Endodermal cell (in vitro differentiated cells): Measurements from ENCODE around the gene KLHDC3. TPM values are rescaled to one million over a fixed set of nuclear protein-coding genes. Genes with fewer than 3 reads are reported as not detected.

Experiments used
- DNase-seq: peaks from one replicate; pipeline ENCODE4 v3.0.0-alpha.2; 2017
- H3K27ac ChIP-seq: 2 replicates; pipeline ENCODE4 v1.5.1; 2013; ENCODE audit warnings: mild to moderate bottlenecking, low read depth, low read length, moderate library complexity
- H3K27me3 ChIP-seq: 2 replicates; pipeline ENCODE4 v1.6.1; 2013; ENCODE audit warnings: mild to moderate bottlenecking, low read length, moderate library complexity; ENCODE audit not compliant: insufficient read depth, control insufficient read depth, poor library complexity, severe bottlenecking
- H3K36me3 ChIP-seq: 2 replicates; pipeline ENCODE4 v1.7.0; 2013; ENCODE audit warnings: mild to moderate bottlenecking, low read length, moderate library complexity; ENCODE audit not compliant: control insufficient read depth, insufficient read depth
- H3K4me1 ChIP-seq: one replicate; pipeline ENCODE4 v1.7.0; 2013; ENCODE audit warnings: low read length; ENCODE audit not compliant: control insufficient read depth, insufficient read depth
- H3K4me3 ChIP-seq: 2 replicates; pipeline ENCODE4 v1.5.1; 2013; ENCODE audit warnings: mild to moderate bottlenecking, low read length, moderate library complexity
- H3K9ac ChIP-seq: 2 replicates; pipeline ENCODE4 v1.6.1; 2013; ENCODE audit warnings: mild to moderate bottlenecking, low read length, moderate library complexity; ENCODE audit not compliant: poor library complexity, severe bottlenecking; ENCODE audit errors: extremely low read depth
- H3K9me3 ChIP-seq: 2 replicates; pipeline ENCODE4 v1.6.1; 2013; ENCODE audit warnings: mild to moderate bottlenecking, low read length, moderate library complexity; ENCODE audit not compliant: control insufficient read depth
- H3K27ac Mint-ChIP-seq: 2 replicates; pipeline ENCODE4 v1.8.0; 2020; ENCODE audit warnings: mixed read lengths
- H3K27me3 Mint-ChIP-seq: 2 replicates; pipeline ENCODE4 v1.8.0; 2021; ENCODE audit warnings: mild to moderate bottlenecking, mixed read lengths; ENCODE audit not compliant: insufficient read depth
- H3K36me3 Mint-ChIP-seq: 2 replicates; pipeline ENCODE4 v1.8.0; 2020; ENCODE audit warnings: low read depth, mixed read lengths
- H3K4me1 Mint-ChIP-seq: 2 replicates; pipeline ENCODE4 v1.8.0; 2020; ENCODE audit warnings: mixed read lengths
- H3K4me3 Mint-ChIP-seq: 2 replicates; pipeline ENCODE4 v1.8.0; 2020; ENCODE audit warnings: mild to moderate bottlenecking, moderate library complexity, mixed read lengths
- H3K9me3 Mint-ChIP-seq: 2 replicates; pipeline ENCODE4 v1.8.0; 2020; ENCODE audit warnings: mild to moderate bottlenecking, mixed read lengths
- CTCF ChIP-seq: fragments of 200-600 bp; sonication (generic); conservative IDR thresholded peaks from 2 replicates; pipeline ENCODE4 v1.5.0; 2021; ENCODE audit warnings: antibody characterized with exemption, mild to moderate bottlenecking
- WGBS, 2 experiments: methylation state at CpG; one replicate each; pipeline versions ENCODE4 v1.1.5 to v1.1.7; 2013; ENCODE audit warnings: missing lambda C conversion rate in 2 of 2, mixed read lengths in 1 of 2; ENCODE audit not compliant: insufficient coverage in 1 of 2, insufficient read length in 1 of 2; 5-methylcytosine and 5-hydroxymethylcytosine counted together
- total RNA-seq, 2 donors: library from RNA; stranded (reverse); fragmentation: NEBNext Ultra II Directional in 1 of 2; extraction: Animal tissue kit (Norgen Biotek cat#: 25700) in 1 of 2; gene quantifications; 2 replicates in 1 of 2; 3 replicates in 1 of 2; pipeline ENCODE4 v1.2.1, GENCODE V29; 2021

Gene KLHDC3
- total RNA-seq, 2 donors from 2014 or later, result 124 to 135 TPM

- Mint-ChIP-seq H3K36me3 (peaks cover 11% of the 10 kb centered on the region), H3K27ac (no peak overlapping the region), H3K27me3 (no peaks in the 10 kb centered on the region), H3K4me1 (peaks cover 9% of the 10 kb centered on the region), H3K4me3 (no peak overlapping the region), H3K9me3 (no peaks in the 10 kb centered on the region)
- H3K27ac ChIP-seq, result no peak overlapping the region
- peaks cover 4% of the 10 kb centered on the region for H3K36me3 ChIP-seq
- H3K9me3 ChIP-seq, result no peaks in the 10 kb centered on the region
- no peaks in the 10 kb centered on the region for H3K27me3 ChIP-seq
- no peak for TF ChIP-seq CTCF
- no peak for DNase-seq
- H3K9ac ChIP-seq, result no peak overlapping the region
- WGBS, 2 experiments, result 80 to 93% methylated on average over 3 of the region's 3 CpGs
- no peaks in the 10 kb centered on the region for H3K4me1 ChIP-seq
- no peak overlapping the region for H3K4me3 ChIP-seq
These were observed 40.1 kb upstream of the KLHDC3 start for GRCh38 chr6:42973926-42974325.

- no peaks in the 10 kb centered on the region for H3K4me1 ChIP-seq
- peaks cover 11% of the 10 kb centered on the region for H3K36me3 Mint-ChIP-seq
- H3K36me3 ChIP-seq, result peaks cover 4% of the 10 kb centered on the region
- H3K4me3 ChIP-seq, result no peak overlapping the region
- H3K4me3 Mint-ChIP-seq, result no peak overlapping the region
- no peaks in the 10 kb centered on the region for H3K9me3 Mint-ChIP-seq
- no peak overlapping the region for H3K27ac ChIP-seq
- no peak for TF ChIP-seq CTCF
- H3K27me3 Mint-ChIP-seq, result no peaks in the 10 kb centered on the region
- DNase-seq, result no peak
- H3K4me1 Mint-ChIP-seq, result peaks cover 17% of the 10 kb centered on the region
- H3K9ac ChIP-seq, result no peak overlapping the region
- no peaks in the 10 kb centered on the region for H3K27me3 ChIP-seq
- no peaks in the 10 kb centered on the region for H3K9me3 ChIP-seq
- no peak overlapping the region for H3K27ac Mint-ChIP-seq
- WGBS, 2 experiments, result 97% methylated on average over 3 to 5 of the region's 5 CpGs
These were observed 39.0 kb upstream of the KLHDC3 start for GRCh38 chr6:42974919-42975505.

GRCh38 chr6:42978487-42978838, 35.6 kb upstream of the KLHDC3 start:
- H3K27ac ChIP-seq, result no peak overlapping the region
- H3K27ac Mint-ChIP-seq, result peak overlapping the region; percentile 79

More at GRCh38 chr6:42978487-42978838, 35.6 kb upstream of the KLHDC3 start:
- Mint-ChIP-seq H3K4me3 (peak overlapping the region; percentile 76), H3K36me3 (peaks cover 11% of the 10 kb centered on the region), H3K4me1 (peaks cover 14% of the 10 kb centered on the region), H3K27me3 (no peaks in the 10 kb centered on the region), H3K9me3 (no peaks in the 10 kb centered on the region)
- Histone ChIP-seq H3K4me1 (no peaks in the 10 kb centered on the region), H3K27me3 (no peaks in the 10 kb centered on the region), H3K9me3 (no peaks in the 10 kb centered on the region), H3K9ac (peak overlapping the region; percentile 23), H3K4me3 (peak overlapping the region; percentile 83), H3K36me3 (peaks cover 4% of the 10 kb centered on the region)
- DNase-seq, result peak; percentile 79
- WGBS, 2 experiments, result 2 to 5% methylated on average over 11 to 28 of the region's 28 CpGs
- TF ChIP-seq CTCF, result no peak
